DMS79 treated with DMSO at 0.1 percent for 48 hours (cell line): ENCODE results near the gene SLC13A3.

ENCODE experiments used
- DNase-seq: peaks from one replicate; lab custom pipeline; 2025; lab: John Stamatoyannopoulos, UW

The SLC13A3 gene

GRCh38 chr20:46652699-46653098 lies 1.4 kb upstream of the SLC13A3 start:
- DNase-seq: no peak

- DNase-seq: no peak
Measured at GRCh38 chr20:46650575-46651090, 626 bp downstream of the SLC13A3 start.

- DNase-seq: no peak
Measured at GRCh38 chr20:46649965-46650542, 1.2 kb downstream of the SLC13A3 start.

- no peak for DNase-seq
Measured at GRCh38 chr20:46649650-46649949, 1.7 kb downstream of the SLC13A3 start.

- DNase-seq: no peak
Measured at GRCh38 chr20:46648903-46649649, 2.2 kb downstream of the SLC13A3 start.

GRCh38 chr20:46647469-46647868 lies 3.8 kb downstream of the SLC13A3 start:
- DNase-seq: no peak

GRCh38 chr20:46646659-46647380 lies 4.4 kb downstream of the SLC13A3 start:
- no peak for DNase-seq

GRCh38 chr20:46646122-46646521 lies 5.1 kb downstream of the SLC13A3 start:
- no peak for DNase-seq

- DNase-seq: no peak
Measured at GRCh38 chr20:46644733-46645132, 6.5 kb downstream of the SLC13A3 start.

- no peak for DNase-seq
Measured at GRCh38 chr20:46644160-46644559, 7.1 kb downstream of the SLC13A3 start.

- no peak for DNase-seq
Measured at GRCh38 chr20:46642969-46643343, 8.3 kb downstream of the SLC13A3 start.

- DNase-seq: no peak
Measured at GRCh38 chr20:46642265-46642968, 8.8 kb downstream of the SLC13A3 start.

GRCh38 chr20:46641424-46641823 lies 9.8 kb downstream of the SLC13A3 start:
- no peak for DNase-seq

- no peak for DNase-seq
Measured at GRCh38 chr20:46640536-46641311, 10.5 kb downstream of the SLC13A3 start.

- no peak for DNase-seq
Measured at GRCh38 chr20:46640044-46640443, 11.2 kb downstream of the SLC13A3 start.

GRCh38 chr20:46639587-46639986 lies 11.7 kb downstream of the SLC13A3 start:
- no peak for DNase-seq

- DNase-seq: no peak
Measured at GRCh38 chr20:46638898-46639274, 12.4 kb downstream of the SLC13A3 start.

- DNase-seq: no peak
Measured at GRCh38 chr20:46638134-46638897, 12.9 kb downstream of the SLC13A3 start.

- DNase-seq: no peak
Measured at GRCh38 chr20:46637427-46638133, 13.7 kb downstream of the SLC13A3 start.

- no peak for DNase-seq
Measured at GRCh38 chr20:46637020-46637419, 14.2 kb downstream of the SLC13A3 start.
